Mesenchymal stem cell (in vitro differentiated cells and primary cell): Measurements from ENCODE around the gene MPP3.

Experiments
- DNase-seq: peaks from one replicate; pipeline ENCODE4 v3.0.0-alpha.2; 2013
- H2AFZ ChIP-seq: one replicate; pipeline ENCODE4 v1.6.1; 2013; ENCODE audit warnings: low read depth, mild to moderate bottlenecking, control low read depth, inconsistent platforms, low read length, moderate library complexity
- H2AK5ac ChIP-seq: 2 replicates; pipeline ENCODE4 v1.6.1; 2013; ENCODE audit warnings: low read length, moderate library complexity, mild to moderate bottlenecking, inconsistent platforms; ENCODE audit not compliant: severe bottlenecking
- H2BK120ac ChIP-seq: one replicate; pipeline ENCODE4 v1.6.1; 2013; ENCODE audit warnings: low read depth, mild to moderate bottlenecking, inconsistent platforms, low read length, moderate library complexity
- H2BK12ac ChIP-seq, 2 experiments: one replicate each; pipeline ENCODE4 v1.6.1; 2013; ENCODE audit warnings: inconsistent platforms in 2 of 2, low read length in 2 of 2, mild to moderate bottlenecking in 2 of 2, moderate library complexity in 2 of 2, control low read depth in 1 of 2
- H2BK15ac ChIP-seq: one replicate; pipeline ENCODE4 v1.6.1; 2013; ENCODE audit warnings: mild to moderate bottlenecking, low read depth, inconsistent platforms; ENCODE audit not compliant: poor library complexity, severe bottlenecking
- H2BK5ac ChIP-seq: 2 replicates; pipeline ENCODE4 v1.6.1; 2013; ENCODE audit warnings: low read depth, mild to moderate bottlenecking, low read length, control low read depth, inconsistent platforms; ENCODE audit not compliant: poor library complexity, severe bottlenecking
- H3K14ac ChIP-seq, 2 experiments: one replicate each; pipeline ENCODE4 v1.6.1; 2013; ENCODE audit warnings: inconsistent platforms in 2 of 2, low read length in 2 of 2, control low read depth in 1 of 2, mild to moderate bottlenecking in 1 of 2, moderate library complexity in 1 of 2
- H3K18ac ChIP-seq, 2 experiments: one replicate each; pipeline ENCODE4 v1.6.1; 2013; ENCODE audit warnings: inconsistent platforms in 2 of 2, low read length in 2 of 2, control low read depth in 1 of 2, low read depth in 1 of 2, mild to moderate bottlenecking in 1 of 2
- H3K23ac ChIP-seq, 2 experiments: one replicate each; pipeline ENCODE4 v1.6.1; 2013; ENCODE audit warnings: inconsistent platforms in 2 of 2, low read length in 2 of 2, mild to moderate bottlenecking in 2 of 2, moderate library complexity in 2 of 2, control low read depth in 1 of 2
- H3K27ac ChIP-seq: 2 replicates; pipeline ENCODE4 v1.5.1; 2013; ENCODE audit warnings: mild to moderate bottlenecking, moderate library complexity, low read length, control low read depth, inconsistent platforms; ENCODE audit not compliant: poor library complexity, severe bottlenecking
- H3K27me3 ChIP-seq, 2 experiments: 2 replicates each; pipeline versions ENCODE4 v1.6.1 to v1.7.0; 2013; ENCODE audit warnings: low read length in 2 of 2, mild to moderate bottlenecking in 2 of 2, moderate library complexity in 2 of 2, control low read depth in 1 of 2, inconsistent platforms in 1 of 2; ENCODE audit not compliant: control insufficient read depth in 1 of 2, insufficient read depth in 1 of 2
- H3K36me3 ChIP-seq, 2 experiments: 2 replicates each; pipeline versions ENCODE4 v1.6.1 to v1.7.0; 2013; ENCODE audit warnings: low read length in 2 of 2, control low read depth in 1 of 2, inconsistent platforms in 1 of 2, low read depth in 1 of 2, mild to moderate bottlenecking in 1 of 2; ENCODE audit not compliant: insufficient read depth in 2 of 2, control insufficient read depth in 1 of 2
- H3K4ac ChIP-seq, 2 experiments: one replicate each; pipeline ENCODE4 v1.6.1; 2013; ENCODE audit warnings: inconsistent platforms in 2 of 2, low read length in 2 of 2, mild to moderate bottlenecking in 2 of 2, moderate library complexity in 2 of 2, control low read depth in 1 of 2, low read depth in 1 of 2
- H3K4me1 ChIP-seq: 2 replicates; pipeline ENCODE4 v1.6.1; 2013; ENCODE audit warnings: low read depth, low read length, control low read depth; ENCODE audit not compliant: control insufficient read depth, insufficient read depth
- H3K4me2 ChIP-seq: 2 replicates; pipeline ENCODE4 v1.6.1; 2013; ENCODE audit warnings: low read length, mild to moderate bottlenecking, inconsistent platforms; ENCODE audit not compliant: poor library complexity, severe bottlenecking
- H3K4me3 ChIP-seq, 2 experiments: 2 replicates each; pipeline versions ENCODE4 v1.5.1 to v1.7.0; 2013; ENCODE audit warnings: low read length in 2 of 2, mild to moderate bottlenecking in 2 of 2, control low read depth in 1 of 2, low read depth in 1 of 2; ENCODE audit not compliant: insufficient read depth in 1 of 2
- H3K79me1 ChIP-seq: replicated peaks from 2 replicates; pipeline ENCODE4 v1.6.1; 2013; ENCODE audit warnings: mild to moderate bottlenecking, control low read depth, low read length, inconsistent platforms; ENCODE audit not compliant: poor library complexity, severe bottlenecking
- H3K9ac ChIP-seq: 2 replicates; pipeline ENCODE4 v1.7.0; 2013; ENCODE audit warnings: mild to moderate bottlenecking, low read length, moderate library complexity
- H3K9me3 ChIP-seq: 2 replicates; pipeline ENCODE4 v1.7.0; 2013; ENCODE audit warnings: mild to moderate bottlenecking, low read length; ENCODE audit not compliant: control insufficient read depth
- H4K8ac ChIP-seq: one replicate; pipeline ENCODE4 v1.6.1; 2013; ENCODE audit warnings: inconsistent platforms, mild to moderate bottlenecking, low read length, moderate library complexity
- H4K91ac ChIP-seq: one replicate; pipeline ENCODE4 v1.6.1; 2013; ENCODE audit warnings: mild to moderate bottlenecking, low read length, inconsistent platforms
- WGBS: methylation state at CpG from one replicate; pipeline ENCODE4 v1.1.7; 2013; ENCODE audit warnings: mixed read lengths; 5-methylcytosine and 5-hydroxymethylcytosine counted together

The MPP3 gene

DNA sequence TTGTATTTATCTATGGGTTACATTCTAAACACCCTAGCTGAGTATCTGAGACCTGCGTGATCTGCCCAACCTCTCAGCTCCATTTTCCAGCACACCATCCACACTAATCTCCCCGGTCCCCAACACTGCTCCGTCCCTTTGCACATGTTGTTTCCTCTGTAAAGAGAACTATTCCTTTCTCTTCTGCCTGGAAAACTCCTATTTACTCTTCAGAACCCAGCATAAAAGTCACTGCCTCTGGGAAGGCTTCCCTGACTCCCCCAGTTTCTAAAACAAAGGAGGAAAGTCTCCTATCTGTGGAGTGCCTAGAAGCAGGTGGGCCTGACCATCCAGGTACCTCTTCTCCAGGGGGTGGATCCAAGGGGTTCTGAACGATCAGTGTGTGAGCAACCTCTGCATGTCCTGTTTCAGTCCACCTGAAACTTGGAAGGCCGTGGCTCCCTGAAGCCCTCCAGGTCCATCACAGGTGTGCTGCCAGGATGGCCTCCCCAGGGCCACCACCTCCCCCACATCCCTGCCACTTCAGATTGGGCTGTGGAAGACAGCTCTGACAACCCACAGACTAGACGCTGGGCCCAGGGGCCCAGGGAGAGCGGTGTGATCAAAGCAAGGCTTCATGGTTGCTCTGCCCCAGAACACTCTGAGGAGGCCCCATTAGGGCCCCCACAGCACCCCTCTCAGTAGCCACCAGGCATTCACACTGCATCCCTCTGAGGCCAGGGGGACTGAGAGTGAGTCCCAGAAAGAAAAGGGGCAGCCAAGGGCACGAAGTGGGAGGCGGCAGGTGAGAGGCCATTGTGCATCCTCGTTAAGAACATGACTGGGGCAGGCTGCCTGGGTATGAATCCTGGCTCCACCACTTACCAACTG is 20.3 kb downstream of the MPP3 start:
- Histone ChIP-seq H3K27ac (no peak overlapping the region), H3K23ac (no peak overlapping the region), H2AFZ (no peak overlapping the region), H2BK120ac (no peak overlapping the region), H3K9ac (no peak overlapping the region), H2BK12ac (no peak overlapping the region), H3K4me2 (no peak overlapping the region), H2AK5ac (no peak overlapping the region), H3K4me3 (no peak overlapping the region), H2BK15ac (no peak overlapping the region), H4K8ac (no peak overlapping the region), H3K14ac (no peak overlapping the region), H3K27me3 (no peaks in the 10 kb centered on the region), H3K36me3 (peaks cover 33 to 85% of the 10 kb centered on the region in 2 experiments), H3K18ac (no peak overlapping the region), H3K4me1 (peaks cover 16% of the 10 kb centered on the region), H4K91ac (no peak overlapping the region), H2BK5ac (no peak overlapping the region), H3K9me3 (no peaks in the 10 kb centered on the region), H3K79me1 (no peaks in the 10 kb centered on the region), H3K4ac (no peak overlapping the region)
- DNase-seq, result no peak
- 95% methylated on average over 10 of the region's 10 CpGs for WGBS

DNA sequence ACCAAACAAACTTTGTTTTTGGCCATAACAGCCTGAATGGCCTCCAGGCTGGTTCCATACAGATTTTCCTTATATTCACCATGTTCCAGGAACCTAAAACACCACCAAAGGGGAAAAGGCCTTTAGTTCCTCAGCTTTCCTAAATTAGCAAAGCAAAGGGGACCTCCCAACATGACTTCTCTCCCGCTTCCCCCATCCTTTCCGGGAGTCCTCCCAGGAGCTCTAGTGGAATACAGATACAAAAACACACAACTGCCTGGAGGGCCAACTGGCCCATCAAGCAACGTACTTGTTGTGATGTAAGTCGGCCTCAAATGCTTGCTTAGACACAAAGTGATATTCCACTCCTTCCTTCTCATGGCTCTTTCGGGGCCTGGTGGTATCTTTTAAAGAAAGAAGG is 22.1 kb downstream of the MPP3 start:
- DNase-seq, result no peak
- H3K9ac ChIP-seq, result no peak overlapping the region
- H3K4ac ChIP-seq, result no peak overlapping the region
- H4K91ac ChIP-seq, result no peak overlapping the region
- H3K23ac ChIP-seq, result no peak overlapping the region
- no peak overlapping the region for H2BK15ac ChIP-seq
- no peak overlapping the region for H3K4me3 ChIP-seq
- no peak overlapping the region for H2BK120ac ChIP-seq
- H3K79me1 ChIP-seq, result no peaks in the 10 kb centered on the region
- H3K27ac ChIP-seq, result no peak overlapping the region
- no peak overlapping the region for H3K14ac ChIP-seq
- peaks cover 16% of the 10 kb centered on the region for H3K4me1 ChIP-seq
- no peak overlapping the region for H2BK12ac ChIP-seq
- no peak overlapping the region for H3K18ac ChIP-seq
- 90% methylated on average over 5 of the region's 5 CpGs for WGBS
- peaks cover 20 to 82% of the 10 kb centered on the region in 2 experiments for H3K36me3 ChIP-seq
- no peak overlapping the region for H2AK5ac ChIP-seq
- no peak overlapping the region for H2BK5ac ChIP-seq
- no peak overlapping the region for H2AFZ ChIP-seq
- no peaks in the 10 kb centered on the region for H3K27me3 ChIP-seq
- no peaks in the 10 kb centered on the region for H3K9me3 ChIP-seq
- no peak overlapping the region for H4K8ac ChIP-seq
- H3K4me2 ChIP-seq, result no peak overlapping the region

DNA sequence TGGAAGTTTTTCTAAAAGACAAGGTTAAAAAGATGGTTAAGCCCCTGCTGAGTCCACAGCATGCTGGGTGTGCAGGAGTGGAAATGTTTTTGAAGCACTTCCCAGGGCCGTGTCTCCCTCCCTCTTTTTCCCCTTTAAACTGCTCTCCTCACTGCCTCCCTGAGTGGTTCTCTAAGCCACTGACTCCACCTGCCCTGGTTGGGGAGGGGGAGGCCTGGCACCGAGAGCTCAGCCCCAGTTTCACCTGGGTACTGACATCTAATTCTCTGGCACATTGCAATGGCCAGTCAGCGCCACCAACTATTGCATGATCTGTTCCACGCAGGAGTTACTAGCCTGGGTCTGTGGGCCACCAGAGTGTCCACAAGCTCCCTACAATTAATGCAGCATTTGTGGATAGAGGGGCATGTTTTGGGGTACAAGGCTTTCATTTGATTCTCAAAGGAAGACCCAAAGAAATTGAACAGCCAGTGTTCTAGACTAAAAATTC is 22.7 kb downstream of the MPP3 start:
- H2BK12ac ChIP-seq, result no peak overlapping the region
- no peaks in the 10 kb centered on the region for H3K27me3 ChIP-seq
- H2BK5ac ChIP-seq, result no peak overlapping the region
- H3K9ac ChIP-seq, result no peak overlapping the region
- H2AK5ac ChIP-seq, result no peak overlapping the region
- no peak overlapping the region for H3K14ac ChIP-seq
- H2BK120ac ChIP-seq, result no peak overlapping the region
- WGBS, result 90% methylated on average over 4 of the region's 4 CpGs
- H2BK15ac ChIP-seq, result no peak overlapping the region
- H3K9me3 ChIP-seq, result no peaks in the 10 kb centered on the region
- no peak overlapping the region for H3K4me2 ChIP-seq
- H3K23ac ChIP-seq, result no peak overlapping the region
- no peak overlapping the region for H4K8ac ChIP-seq
- no peaks in the 10 kb centered on the region for H3K79me1 ChIP-seq
- no peak for DNase-seq
- no peak overlapping the region for H2AFZ ChIP-seq
- no peak overlapping the region for H3K4ac ChIP-seq
- H3K18ac ChIP-seq, result no peak overlapping the region
- H3K27ac ChIP-seq, result no peak overlapping the region
- H4K91ac ChIP-seq, result no peak overlapping the region
- H3K36me3 ChIP-seq, result peaks cover 18 to 83% of the 10 kb centered on the region in 2 experiments
- no peak overlapping the region for H3K4me3 ChIP-seq
- peaks cover 16% of the 10 kb centered on the region for H3K4me1 ChIP-seq

DNA sequence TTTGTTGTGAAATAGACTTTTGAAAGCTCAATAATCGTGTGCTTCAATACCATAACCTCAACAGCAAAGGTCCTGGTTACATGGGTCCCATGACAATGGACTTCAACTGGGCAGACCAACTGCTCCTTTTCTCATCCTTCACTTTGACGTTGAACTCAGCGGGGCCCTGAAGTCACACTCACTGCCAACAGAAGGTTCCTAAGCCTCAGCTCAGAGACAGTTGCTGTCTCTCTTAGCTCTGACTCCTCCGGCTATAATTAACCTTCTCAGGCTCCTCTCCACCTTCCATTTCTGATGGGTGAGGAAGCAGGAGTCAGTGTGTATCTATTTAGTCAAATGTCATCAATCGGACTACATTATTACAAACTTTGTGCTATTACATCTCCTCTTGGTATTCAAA is 23.8 kb downstream of the MPP3 start:
- Histone ChIP-seq H3K9ac (no peak overlapping the region), H2BK12ac (no peak overlapping the region)
- 97% methylated on average over 4 of the region's 5 CpGs for WGBS

More for the DNA sequence above, 23.8 kb downstream of the MPP3 start:
- no peak overlapping the region for H2BK15ac ChIP-seq
- H3K14ac ChIP-seq, result no peak overlapping the region
- H4K8ac ChIP-seq, result no peak overlapping the region
- H2AFZ ChIP-seq, result no peak overlapping the region
- H2BK5ac ChIP-seq, result no peak overlapping the region
- no peak overlapping the region for H3K18ac ChIP-seq
- no peak overlapping the region for H4K91ac ChIP-seq
- H3K27ac ChIP-seq, result no peak overlapping the region
- H3K4me2 ChIP-seq, result no peak overlapping the region
- no peak for DNase-seq
- H3K36me3 ChIP-seq, result peaks cover 20 to 90% of the 10 kb centered on the region in 2 experiments
- H2AK5ac ChIP-seq, result no peak overlapping the region
- no peak overlapping the region for H3K4ac ChIP-seq
- no peaks in the 10 kb centered on the region for H3K79me1 ChIP-seq
- no peaks in the 10 kb centered on the region for H3K27me3 ChIP-seq
- H3K4me3 ChIP-seq, result no peak overlapping the region
- no peak overlapping the region for H3K23ac ChIP-seq
- H3K9me3 ChIP-seq, result no peaks in the 10 kb centered on the region
- no peak overlapping the region for H2BK120ac ChIP-seq
- H3K4me1 ChIP-seq, result peaks cover 12% of the 10 kb centered on the region
